ENCODE data around the gene HYI.

- TF ChIP-seq CTCF (conservative IDR thresholded peaks at IDR 0.05), result no peak
- TF ChIP-seq EZH2 (IDR thresholded peaks at IDR 0.05; ENCODE audit: low read depth), result no peak
These were observed 28.7 kb downstream of the HYI start for GRCh38 chr1:43425045-43425444.

Data from PC-9 (cell line).